ENCODE measurements around the gene MTG2.

MTG2 gene

DNA sequence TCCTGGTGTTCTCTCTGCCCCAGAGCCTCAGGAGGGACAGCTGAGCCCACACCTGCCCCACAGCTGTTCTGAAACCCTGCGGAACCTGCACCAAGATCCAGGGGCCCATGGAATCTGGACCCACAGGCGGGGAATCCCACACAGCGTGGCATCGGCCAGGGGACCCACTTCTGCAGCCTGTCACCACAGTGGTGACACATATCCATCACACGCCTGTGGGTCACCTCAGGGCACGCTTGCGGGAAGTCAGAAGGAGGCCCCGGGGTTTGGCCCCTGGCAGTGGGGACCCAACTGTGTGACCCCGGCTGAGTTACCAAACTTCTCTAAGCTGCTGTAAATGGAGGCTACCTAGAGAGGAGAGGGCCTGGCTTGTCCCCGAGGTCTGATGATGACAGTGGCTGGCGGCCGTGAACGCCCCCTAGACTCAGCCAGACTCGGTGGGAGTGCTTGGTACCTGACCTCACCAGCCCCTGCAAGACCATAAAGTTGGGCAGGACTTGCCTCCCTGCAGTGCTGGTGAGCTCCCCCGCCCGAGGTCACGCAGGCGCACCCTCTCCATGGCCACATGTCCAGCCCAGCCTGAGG lies 39.5 kb downstream of the MTG2 start:
- DNase-seq (ENCODE audit: low read depth): no peak

DNA sequence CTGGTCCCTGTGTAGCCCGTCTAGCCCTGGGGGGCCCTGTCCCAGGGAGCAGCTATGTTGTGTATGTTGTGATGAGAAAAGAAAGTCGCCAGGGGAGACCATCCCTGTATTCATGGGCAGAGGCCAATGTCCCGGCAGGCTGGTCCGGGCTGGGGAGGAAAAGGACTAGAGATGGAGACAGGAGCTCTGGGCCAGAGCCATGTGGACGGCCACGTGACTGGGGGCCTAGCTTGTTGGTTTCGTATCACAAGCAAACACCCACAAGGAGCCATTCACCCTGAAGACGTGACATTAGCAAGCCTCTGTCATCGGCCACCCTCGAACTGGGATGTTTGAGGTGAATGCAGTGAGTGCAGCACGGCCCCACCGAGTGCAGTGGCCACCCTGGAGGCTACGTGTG lies 40.1 kb downstream of the MTG2 start:
- DNase-seq (ENCODE audit: low read depth): no peak

DNA sequence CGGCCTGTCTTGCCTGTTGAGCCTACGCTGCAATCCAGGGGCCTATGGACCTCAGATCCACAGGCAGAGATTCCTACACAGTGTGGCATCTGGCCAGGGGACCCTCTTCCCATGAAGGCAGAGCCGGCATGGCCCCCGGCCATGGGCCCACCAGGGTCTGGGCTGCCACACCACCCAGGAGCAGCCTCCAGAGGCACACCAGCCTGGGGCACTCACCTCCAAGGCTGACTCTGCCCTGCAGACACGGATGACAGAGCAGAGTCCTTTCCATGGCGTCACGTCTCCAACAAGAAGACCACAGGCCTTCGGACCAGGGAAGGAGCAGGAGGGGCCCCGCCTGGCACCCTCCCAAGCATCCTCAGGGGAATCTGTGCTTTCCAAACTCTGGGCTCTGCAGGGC lies 40.7 kb downstream of the MTG2 start:
- no peak for DNase-seq (ENCODE audit: low read depth)

DNA sequence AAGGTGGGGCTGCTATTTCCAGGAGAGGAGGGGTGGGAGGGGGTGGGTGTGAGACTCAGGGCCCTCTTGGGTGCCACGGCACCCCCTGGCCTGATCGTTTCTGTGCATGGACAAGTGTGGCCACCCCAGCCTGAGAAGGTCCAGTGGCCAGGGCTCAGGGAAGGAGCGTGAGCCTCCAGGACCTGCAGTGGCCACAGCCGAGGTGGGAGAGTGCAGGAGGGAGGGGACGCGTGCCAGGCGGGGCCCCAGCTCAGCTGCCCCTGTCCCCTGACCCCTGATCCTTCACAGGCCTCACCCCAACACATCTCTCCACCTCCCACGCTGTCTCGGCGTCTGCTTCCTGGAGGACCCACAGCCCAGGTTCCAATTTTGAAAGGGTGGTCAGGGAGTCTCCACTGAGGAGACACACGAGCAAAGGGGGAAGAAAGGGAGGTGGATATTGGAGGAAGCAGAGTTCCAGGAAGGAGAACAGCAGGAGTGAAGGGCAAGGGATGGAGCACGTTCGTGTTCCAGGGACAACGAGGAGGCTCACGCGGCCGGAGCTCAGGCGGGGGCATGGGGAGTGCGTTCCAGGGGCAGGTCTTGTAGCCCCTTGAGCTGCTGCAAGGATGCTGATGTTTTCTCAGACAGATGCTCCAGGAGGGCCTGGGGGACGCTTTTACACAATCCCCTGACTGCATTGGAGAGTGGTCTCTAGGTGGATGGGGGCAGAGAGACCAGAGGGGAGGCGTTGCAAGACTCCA lies 41.5 kb downstream of the MTG2 start:
- no peak for DNase-seq (ENCODE audit: low read depth)

DNA sequence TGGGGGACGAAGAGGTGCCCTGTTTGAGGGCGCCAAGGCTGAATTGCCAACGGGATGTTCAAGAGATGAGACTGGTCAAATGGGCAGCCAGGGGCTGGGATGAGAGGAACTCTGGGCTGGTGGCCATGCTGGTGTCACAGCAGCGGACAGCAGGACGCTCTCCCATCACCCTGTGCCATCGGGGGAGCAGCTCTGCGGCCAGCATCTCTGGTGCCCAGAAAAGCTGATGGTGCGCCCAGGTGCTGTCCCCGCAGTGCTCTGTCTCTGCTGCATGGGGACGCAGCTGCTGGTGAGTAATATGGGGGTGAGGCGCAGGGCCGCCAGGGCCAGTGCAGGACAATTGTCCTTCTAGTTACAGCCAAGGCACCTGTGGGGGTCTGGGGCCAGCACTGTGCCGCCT lies 42.2 kb downstream of the MTG2 start:
- no peak for DNase-seq (ENCODE audit: low read depth)

DNA sequence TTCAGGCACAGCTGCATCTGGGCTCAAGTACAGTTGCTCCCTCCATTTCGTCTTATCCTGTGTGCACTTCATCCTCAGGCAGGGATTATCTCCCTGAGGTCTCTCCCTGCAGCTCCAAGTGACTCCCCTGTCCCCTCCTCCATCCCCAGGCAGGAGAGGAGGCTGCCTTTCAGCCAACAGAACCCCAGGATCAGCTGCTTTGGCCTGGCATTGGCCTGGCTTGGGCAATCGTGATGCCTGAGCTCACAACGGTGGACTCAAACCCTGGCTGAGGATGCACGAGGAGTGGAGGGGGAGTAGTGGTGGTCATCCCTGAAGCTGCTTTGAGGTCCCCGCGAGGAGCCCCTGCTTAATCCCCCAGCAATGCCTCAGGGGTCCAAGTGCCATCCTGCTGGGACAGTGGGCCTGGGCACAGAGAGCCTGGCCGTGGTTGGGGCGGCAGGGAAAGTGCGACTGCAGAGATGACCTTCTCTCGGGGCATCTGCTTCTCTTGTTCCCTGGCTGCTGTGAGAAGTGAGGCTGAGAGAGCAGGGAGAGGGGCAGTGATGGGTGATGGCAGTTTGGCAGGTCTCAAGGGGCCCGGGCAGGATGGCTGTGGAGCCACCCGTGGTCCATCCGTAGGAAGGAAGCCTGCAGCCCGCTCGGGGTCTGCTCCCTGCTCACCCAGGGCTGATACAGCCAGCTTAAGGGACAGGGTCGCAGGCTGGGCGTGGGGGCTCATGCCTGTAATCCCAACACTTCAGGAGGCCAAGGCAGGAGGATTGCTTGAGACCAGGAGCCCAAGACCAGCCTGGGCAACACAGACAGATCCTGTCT lies 43.2 kb downstream of the MTG2 start:
- DNase-seq (ENCODE audit: low read depth): no peak

DNA sequence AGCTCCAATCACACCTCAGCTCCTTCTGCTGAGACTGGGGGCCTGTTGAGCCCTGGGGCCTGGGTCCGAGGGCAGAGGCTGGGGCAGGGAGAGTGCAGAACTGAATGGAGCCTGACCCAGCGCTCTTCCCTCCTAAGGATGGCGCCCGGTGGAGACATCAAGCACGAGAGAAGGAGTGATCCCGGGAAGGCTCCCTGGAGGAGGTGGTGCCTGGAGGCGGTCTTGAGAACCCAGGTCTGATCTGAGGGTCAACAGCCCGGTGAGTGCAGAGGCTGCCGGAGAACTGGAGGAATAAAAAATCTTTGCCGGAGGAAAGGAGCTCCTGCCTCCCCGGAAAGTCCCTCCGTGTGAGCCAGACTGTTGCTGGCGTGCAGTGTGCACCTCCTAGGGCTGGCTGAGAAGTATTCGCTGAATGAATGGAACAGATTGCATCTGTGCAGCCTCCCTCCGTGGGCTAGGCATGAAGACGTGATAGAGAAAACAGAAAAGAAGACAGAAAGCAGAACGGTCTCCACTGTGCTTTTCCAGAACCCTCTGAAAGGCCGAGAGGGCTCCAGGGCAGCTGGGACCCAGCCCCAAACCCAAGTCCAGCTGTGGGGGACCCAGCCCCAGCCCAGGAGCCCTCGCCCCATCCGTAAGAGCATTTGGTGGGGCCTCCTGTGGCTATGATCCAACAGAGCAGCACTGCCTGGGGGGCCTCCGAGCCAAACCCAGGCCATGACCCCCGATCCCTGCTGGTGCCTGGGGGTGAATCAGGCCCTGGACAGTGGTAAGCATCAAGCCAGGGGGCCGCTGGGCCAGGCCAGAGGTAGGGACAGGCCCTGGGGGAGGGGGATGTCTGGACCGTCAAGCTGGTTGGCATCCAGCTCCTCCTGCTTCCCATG lies 44.1 kb downstream of the MTG2 start:
- DNase-seq (ENCODE audit: low read depth): no peak

DNA sequence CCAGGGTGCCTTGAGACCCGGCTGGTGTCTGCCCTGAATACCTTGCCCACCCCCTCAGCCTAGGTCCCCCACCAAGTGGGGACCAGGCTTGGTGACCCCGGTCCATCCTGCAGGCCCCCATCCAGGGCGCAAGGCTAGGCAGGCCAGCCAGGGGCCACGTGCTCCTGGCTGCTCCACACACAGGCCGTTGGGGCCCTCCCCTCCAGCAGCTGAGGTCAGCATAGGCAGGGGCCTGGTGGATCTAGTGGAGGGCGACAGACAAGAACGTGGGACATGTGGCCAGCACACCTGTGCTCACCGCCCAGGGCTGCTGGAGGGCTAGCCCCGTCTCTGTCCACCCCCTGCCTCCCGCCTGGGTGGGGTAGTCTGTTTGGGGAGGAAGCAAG lies 44.8 kb downstream of the MTG2 start:
- no peak for DNase-seq (ENCODE audit: low read depth)

DNA sequence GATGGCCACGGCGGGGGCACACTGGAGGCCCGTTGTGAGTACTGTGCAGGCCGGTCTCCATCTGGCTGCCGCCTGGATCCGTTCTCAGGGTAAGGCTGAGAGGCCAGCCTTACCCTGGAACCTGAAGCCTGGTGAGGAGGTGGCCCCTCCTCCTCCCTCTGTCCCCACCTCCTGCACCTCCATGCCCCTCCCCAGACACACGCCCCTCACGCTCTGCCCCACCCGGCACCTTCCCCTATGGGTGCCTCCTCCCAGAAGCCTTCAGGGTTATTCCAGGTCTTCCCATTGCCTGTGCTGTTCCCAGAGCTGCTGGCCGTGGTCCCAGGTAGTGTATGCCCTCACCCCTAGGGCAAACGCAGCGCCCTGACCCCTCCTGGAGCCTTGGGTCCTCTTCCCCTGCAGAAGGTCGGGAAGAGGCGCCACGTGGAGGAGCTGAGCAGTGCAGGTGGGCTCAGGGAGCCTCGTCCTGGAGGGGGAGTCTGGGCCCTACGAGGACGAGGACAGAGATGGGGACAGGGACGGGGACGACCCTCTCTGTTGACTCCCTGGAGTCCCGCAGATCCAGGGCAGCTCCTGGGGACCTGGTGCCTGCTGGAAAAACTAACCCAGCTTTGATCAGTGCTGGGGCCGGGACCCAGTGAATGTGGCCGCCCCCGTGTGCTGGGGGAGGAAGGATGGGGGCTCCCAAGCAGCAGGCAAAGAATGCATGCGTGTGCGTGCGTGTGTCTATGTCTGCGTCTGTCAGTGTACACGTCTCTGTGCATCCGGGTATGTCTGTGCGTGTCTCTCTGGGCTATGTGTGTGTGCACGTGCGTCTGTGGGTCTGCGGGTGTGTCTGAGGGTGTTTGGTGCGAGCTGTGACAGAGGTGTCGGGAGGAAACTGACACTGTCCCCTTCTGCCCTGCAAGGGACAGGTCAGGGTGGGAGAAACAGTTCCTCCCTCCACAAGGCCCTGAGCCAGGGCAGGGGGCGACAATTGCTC lies 45.4 kb downstream of the MTG2 start:
- no peak for DNase-seq (ENCODE audit: low read depth)

DNA sequence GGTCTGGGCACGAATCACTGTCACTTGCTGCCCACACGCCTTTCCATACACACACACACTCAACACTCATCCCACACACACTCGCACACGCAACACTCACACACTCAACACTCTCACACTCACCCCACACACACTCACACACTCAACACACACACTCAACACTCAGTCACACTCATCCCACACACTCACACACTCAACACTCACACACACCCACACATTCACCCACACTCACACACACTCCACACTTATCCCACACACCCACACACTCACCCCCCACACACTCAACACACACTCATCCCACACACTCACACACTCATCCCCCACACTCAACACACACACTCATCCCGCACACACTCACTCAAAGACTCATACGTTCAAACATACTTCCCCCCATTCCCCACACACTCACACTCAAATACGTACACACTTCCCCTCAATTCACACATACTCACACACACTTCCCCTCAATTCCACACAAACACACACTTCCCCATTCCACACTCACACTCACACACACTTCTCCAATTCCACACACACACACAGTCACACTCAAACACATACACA lies 46.2 kb downstream of the MTG2 start:
- DNase-seq (ENCODE audit: low read depth): no peak

DNA sequence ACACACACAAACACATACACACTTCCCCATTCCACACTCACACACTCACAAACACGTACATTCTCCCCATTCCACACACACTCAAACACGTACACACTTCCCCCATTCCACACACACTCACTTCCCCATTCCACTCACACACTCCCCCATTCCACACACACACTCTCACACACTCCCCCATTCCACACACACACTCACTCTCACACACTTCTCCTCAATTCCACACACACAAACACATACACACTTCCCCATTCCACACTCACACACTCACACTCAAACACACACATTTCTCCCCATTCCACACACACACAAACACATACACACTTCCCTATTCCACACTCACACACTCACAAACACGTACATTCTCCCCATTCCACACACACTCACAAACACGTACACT lies 46.8 kb downstream of the MTG2 start:
- DNase-seq (ENCODE audit: low read depth): no peak

DNA sequence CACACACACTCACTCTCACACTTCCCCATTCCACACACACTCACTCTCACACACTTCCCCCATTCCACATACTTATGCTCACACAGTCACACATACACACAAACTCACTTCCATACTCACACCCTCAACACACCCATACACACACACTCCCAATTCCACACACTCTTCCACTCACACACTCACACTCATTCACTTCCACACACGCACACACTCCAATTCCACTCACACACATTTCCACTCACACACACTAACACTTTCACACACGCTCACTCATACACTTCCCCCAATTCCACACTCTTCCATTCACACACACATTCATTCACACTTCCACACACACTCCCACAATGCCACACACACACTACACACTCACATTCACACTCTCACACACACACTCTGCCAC lies 47.4 kb downstream of the MTG2 start:
- DNase-seq (ENCODE audit: low read depth): no peak

DNA sequence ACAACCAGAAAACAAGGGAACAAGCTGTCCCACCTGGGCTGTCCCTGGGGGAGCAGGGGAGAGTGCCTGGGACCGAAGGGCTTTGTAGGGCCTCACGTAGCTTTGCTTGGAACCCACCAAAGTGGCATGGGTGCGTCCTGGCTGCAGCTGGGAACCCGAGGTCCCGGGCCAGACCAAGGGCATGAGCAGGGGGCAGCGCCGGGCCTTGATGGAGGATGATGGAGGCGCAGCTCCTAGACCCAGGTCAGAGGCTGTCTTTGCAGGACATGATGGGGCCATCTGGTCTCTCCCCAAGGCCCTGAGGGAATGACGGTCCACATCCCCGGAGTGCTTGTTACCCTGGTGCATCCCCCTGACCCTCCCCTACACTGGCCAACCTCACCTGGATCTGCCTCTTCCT lies 47.9 kb downstream of the MTG2 start:
- DNase-seq (ENCODE audit: low read depth): no peak

DNA sequence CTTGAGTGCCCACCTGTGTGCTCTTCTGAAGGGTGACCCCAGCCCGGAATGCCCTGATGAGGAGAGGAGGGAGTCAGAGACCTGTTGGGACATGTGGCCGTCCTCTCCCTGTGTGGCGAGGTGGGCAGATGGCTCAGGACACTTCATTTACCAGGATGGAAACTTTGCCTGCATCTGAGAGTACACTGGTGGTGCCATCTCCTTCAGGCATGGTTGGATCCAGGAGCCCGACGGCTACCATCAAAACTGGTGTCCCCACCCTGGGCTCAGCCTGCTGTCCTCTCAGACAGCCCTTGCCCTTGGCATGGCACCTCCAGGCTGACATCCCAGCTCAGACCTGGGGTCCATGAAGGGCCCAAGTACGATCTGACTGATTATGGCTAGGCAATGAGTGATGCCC lies 48.5 kb downstream of the MTG2 start:
- DNase-seq (ENCODE audit: low read depth): no peak

DNA sequence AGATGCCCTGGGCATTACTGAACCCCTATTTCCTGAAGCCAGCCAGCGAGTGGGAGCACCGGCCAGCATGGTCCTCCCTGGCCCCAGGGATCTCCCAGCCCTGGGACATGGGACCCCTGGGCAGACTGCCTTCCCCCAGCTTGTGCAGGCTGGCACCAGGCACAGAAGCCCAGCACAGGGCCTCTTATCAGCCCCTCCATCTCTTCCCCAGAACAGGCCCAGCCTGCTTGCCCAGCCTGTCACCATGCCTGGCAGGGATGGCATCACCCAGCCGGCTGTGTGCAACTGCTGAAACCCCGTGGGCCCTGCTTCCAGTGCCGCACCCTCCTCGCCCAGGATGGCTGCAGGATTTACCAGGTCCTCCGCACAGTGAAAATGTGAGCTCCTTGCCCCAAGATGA lies 49.4 kb downstream of the MTG2 start:
- DNase-seq (ENCODE audit: low read depth): no peak

DNA sequence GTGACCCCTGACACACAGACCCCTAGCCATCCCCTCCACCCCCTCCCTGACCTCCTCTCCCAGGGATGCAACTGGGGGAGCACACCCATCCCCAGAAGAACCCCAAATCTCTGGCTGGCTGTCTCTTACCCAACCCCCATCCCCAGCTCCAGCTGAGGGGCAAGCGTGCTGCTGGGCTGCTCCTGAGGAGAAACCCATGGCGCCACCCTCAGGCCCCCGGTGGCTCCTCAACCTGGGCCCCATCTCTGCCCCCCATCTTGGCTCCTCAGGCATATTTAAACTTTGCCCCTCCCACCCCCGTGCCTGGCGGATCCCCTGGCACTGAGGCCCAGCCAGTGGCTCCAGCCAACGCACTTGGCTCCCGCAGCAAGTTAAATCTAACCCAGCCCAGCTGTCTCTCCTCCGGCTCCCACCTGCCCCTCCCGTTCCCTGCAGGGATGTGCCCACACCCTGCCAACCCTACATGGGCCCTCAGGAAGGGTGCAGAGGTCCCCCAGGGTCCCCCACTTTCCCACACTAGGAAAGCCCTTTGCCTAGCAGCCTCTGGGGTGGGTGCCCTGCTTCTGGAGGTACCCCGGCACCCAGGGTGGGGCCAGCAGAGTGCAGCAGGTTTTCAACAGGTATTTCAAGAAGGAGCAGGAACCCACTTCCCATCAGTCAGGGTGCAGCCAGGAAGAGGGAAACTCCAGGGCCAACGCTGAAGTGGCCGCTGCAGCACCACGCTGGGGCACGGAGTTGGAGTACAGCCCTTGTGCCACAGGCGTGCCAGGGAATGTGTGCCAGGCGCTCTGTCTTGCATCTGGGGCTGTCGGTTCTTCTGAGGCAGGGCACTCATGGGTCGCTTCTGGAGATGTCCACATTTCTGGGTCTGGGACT lies 50.2 kb downstream of the MTG2 start:
- DNase-seq (ENCODE audit: low read depth): no peak

DNA sequence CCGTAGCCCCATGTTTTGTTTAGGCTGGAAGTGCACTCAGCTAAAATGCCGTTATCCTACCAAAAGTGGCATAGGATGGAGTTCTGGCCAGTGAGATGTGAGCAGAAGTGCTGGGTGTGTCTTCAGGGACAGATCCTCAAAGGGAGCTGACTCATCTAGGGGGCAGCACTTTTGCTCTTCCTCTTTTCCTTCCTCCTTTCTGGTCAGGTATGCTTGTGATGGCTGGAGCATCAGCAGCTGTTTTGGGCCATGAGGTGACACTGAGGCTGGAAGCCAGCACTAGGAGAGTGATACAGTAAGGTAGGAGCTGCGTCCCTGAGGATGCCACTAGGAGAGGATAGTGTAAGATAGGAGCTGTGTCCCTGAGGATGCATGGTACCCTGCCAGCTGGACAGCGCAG lies 50.9 kb downstream of the MTG2 start:
- DNase-seq (ENCODE audit: low read depth): no peak

DNA sequence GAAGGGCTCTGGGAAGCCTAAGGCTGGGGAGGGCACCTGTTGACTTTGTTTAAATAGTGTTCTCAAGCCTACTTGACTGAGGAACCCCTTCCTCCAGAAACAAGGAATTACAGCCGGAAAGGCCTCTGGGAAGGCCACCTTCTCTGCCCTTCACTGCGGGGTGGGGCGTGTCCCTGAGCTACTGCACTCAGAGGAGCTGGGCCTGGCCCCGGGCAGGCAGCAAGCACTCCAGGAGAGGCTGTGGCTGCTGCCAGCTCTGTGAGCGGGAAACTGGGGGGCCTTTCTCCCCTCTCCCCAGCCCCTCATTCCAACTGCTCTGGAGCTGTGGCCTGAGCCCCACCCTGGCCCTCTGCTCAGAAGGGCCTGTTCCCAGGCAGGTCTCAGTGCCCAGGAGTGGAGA lies 51.5 kb downstream of the MTG2 start:
- no peak for DNase-seq (ENCODE audit: low read depth)

DNA sequence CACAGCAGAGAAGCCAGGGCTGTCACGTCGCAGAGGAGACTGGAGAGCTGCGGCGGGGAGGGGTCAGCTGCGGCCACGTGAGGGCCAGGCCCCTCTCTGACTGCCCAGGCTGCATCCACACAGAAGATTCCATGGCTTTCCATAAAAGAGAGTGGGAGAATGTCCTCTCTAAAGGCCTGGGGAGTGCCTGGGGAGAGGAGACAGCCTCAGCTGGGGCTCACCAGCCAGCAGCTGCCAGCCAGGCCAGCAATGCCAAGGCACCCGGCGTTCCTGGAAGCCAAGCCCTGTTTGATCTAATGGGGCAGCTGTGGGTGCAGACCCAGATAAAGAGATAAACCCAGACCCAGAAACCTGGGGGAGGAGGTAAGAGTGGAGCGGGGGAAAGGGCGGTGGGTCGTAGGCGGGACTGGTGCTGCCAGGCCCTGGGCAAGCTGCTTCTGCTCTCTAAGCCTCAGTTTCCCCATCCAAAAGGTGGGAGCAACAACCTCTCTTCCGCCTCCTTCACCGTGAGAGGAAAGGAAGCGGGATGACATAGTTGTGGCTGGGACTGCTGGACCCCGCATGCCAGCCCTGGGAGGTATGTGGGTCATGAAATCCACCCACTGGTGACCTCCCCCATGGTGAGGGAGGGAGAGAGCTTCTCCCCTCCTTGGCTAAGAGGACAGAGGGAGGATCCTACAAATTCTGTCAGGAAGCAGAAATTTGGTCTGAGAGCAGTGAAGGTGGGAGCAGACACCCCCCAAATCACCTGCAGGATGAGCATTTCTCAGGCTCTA lies 52.4 kb downstream of the MTG2 start:
- DNase-seq (ENCODE audit: low read depth): no peak

Data from activated T-cell treated with anti-CD3 and anti-CD28 coated beads for 24 hours (primary cell).